K562 (cell line): ENCODE data around the gene POGLUT2. TPM values are rescaled to one million over a fixed set of nuclear protein-coding genes. Genes with fewer than 3 reads are reported as not detected.

ENCODE experiments used
- ATAC-seq: fragments of 200-7000 bp; cut with Tn5 transposase; 3 replicates; pipeline ENCODE4 v1.9.1; 2020; ENCODE audit warnings: moderate library complexity
- BruUV-seq: library from RNA; stranded (reverse); fragments of 400-500 nt; replicated peaks from 2 replicates; lab custom pipeline; 2021; lab: Mats Ljungman, UMichigan
- CTCF ChIA-PET: fragments of 300-600 bp; formaldehyde crosslinking; extraction: SDS; loops from one replicate; lab custom pipeline; 2021; ENCODE audit warnings: low intra/inter-chr PET ratio; lab: Yijun Ruan, JAX
- POLR2A ChIA-PET: fragments of 300-600, 350-650 bp; sonication (Branson Sonifier 250); formaldehyde crosslinking; extraction: SDS; loops from one replicate; lab custom pipeline; 2021; ENCODE audit warnings: antibody characterized with exemption, inconsistent platforms; lab: Yijun Ruan, JAX
- DNase-seq, 4 experiments: peaks; one replicate each; pipeline versions ENCODE4 v3.0.0 to v3.0.0-alpha.2; 2011 to 2018; ENCODE audit warnings: low spot score in 3 of 4, mixed read lengths in 3 of 4; ENCODE audit errors: extremely low read depth in 1 of 4
- FAIRE-seq: peaks from 2 replicates; lab custom pipeline; 2011; peaks lifted over from hg19 to GRCh38; lab: Jason Lieb, UNC
- H2AFZ ChIP-seq: 2 replicates; pipeline ENCODE4 v1.6.0; 2011; ENCODE audit warnings: low read depth, low read length, control low read depth, inconsistent platforms
- H3K27ac ChIP-seq: fragments of 200-600 bp; 3 replicates; pipeline ENCODE4 v1.8.0; 2011; ENCODE audit warnings: low read depth, mild to moderate bottlenecking, control low read depth, inconsistent platforms, low read length, moderate library complexity, mixed read lengths; ENCODE audit errors: extremely low read depth
- H3K27me3 ChIP-seq, 2 experiments: fragments of 300-600 bp in 1 of 2; 2 replicates in 1 of 2; 3 replicates in 1 of 2; pipeline versions ENCODE4 v1.6.0 to v1.8.0; 2011; ENCODE audit warnings: inconsistent platforms in 2 of 2, low read length in 2 of 2, mild to moderate bottlenecking in 1 of 2, mixed read lengths in 1 of 2, moderate library complexity in 1 of 2; ENCODE audit not compliant: control insufficient read depth in 2 of 2, insufficient read depth in 2 of 2
- H3K36me3 ChIP-seq: fragments of 300-600 bp; 3 replicates; pipeline ENCODE4 v1.8.0; 2011; ENCODE audit warnings: mild to moderate bottlenecking, low read length, inconsistent platforms; ENCODE audit not compliant: control insufficient read depth, insufficient read depth
- H3K4me1 ChIP-seq, 2 experiments: fragments of 200-600 bp in 1 of 2; replicated peaks in 1 of 2; 2 replicates in 1 of 2; 3 replicates in 1 of 2; pipeline versions ENCODE4 v1.5.1 to v1.8.0; 2011; ENCODE audit warnings: inconsistent platforms in 2 of 2, low read length in 2 of 2, mild to moderate bottlenecking in 1 of 2, mixed read lengths in 1 of 2, moderate library complexity in 1 of 2; ENCODE audit not compliant: control insufficient read depth in 2 of 2, insufficient read depth in 2 of 2
- H3K4me2 ChIP-seq: 2 replicates; pipeline ENCODE4 v1.6.1; 2011; ENCODE audit warnings: low read length, control low read depth, inconsistent platforms, mixed read lengths; ENCODE audit not compliant: insufficient read depth
- H3K4me3 ChIP-seq: fragments of 200-600 bp; sonication (generic), shearing (Covaris generic); 2 replicates; pipeline ENCODE4 v1.5.1; 2016; ENCODE audit warnings: control low read depth, inconsistent platforms
- H3K79me2 ChIP-seq: fragments of 200-600 bp; 3 replicates; pipeline ENCODE4 v1.8.0; 2011; ENCODE audit warnings: low read length, inconsistent platforms; ENCODE audit not compliant: control insufficient read depth, insufficient read depth
- H3K9ac ChIP-seq, 2 experiments: 2 replicates each; pipeline versions ENCODE4 v1.6.0 to v1.6.1; 2011; ENCODE audit warnings: low read depth in 2 of 2, low read length in 2 of 2, control low read depth in 1 of 2, inconsistent platforms in 1 of 2, mild to moderate bottlenecking in 1 of 2, mixed read lengths in 1 of 2; ENCODE audit not compliant: insufficient read depth in 1 of 2
- H3K9me1 ChIP-seq: one replicate; pipeline ENCODE4 v1.6.0; 2011; ENCODE audit warnings: inconsistent platforms, mild to moderate bottlenecking, low read length, moderate library complexity; ENCODE audit not compliant: control insufficient read depth, insufficient read depth
- H3K9me3 ChIP-seq: replicated peaks from 2 replicates; pipeline ENCODE4 v1.5.1; 2011; ENCODE audit warnings: low read depth, low read length, inconsistent platforms; ENCODE audit not compliant: control insufficient read depth, insufficient read depth
- H4K20me1 ChIP-seq: replicated peaks from 2 replicates; pipeline ENCODE4 v1.6.1; 2011; ENCODE audit warnings: low read length, inconsistent platforms, mixed read lengths; ENCODE audit not compliant: control insufficient read depth, insufficient read depth
- EP300 ChIP-seq: IDR thresholded peaks from 2 replicates; pipeline ENCODE4 v1.6.1; 2012; ENCODE audit warnings: low read length, improper control_type of control experiment
- ETV1 ChIP-seq: fragments of 450-650 bp; conservative IDR thresholded peaks from 2 replicates; pipeline ENCODE4 v1.6.1; 2016; ENCODE audit warnings: missing genetic modification characterization, control low read depth, low read depth, missing compliant biosample characterization
- FOS ChIP-seq: IDR thresholded peaks from 3 replicates; pipeline ENCODE4 v1.6.1; 2011; ENCODE audit not compliant: insufficient read length; ENCODE audit errors: extremely low read depth
- MCM2 ChIP-seq: fragments of 450-650 bp; IDR thresholded peaks from 2 replicates; pipeline ENCODE4 v1.6.1; 2017; ENCODE audit warnings: low read depth, mild to moderate bottlenecking
- MEF2D ChIP-seq: conservative IDR thresholded peaks from 2 replicates; pipeline ENCODE4 v1.6.1; 2016; ENCODE audit warnings: low read depth, missing genetic modification characterization, missing compliant biosample characterization
- NCOA6 ChIP-seq: fragments of 450-650 bp; IDR thresholded peaks from 2 replicates; pipeline ENCODE4 v1.6.1; 2017; ENCODE audit warnings: mild to moderate bottlenecking
- NEUROD1 ChIP-seq: fragments of 150-350 bp; IDR thresholded peaks from 2 replicates; pipeline ENCODE4 v1.6.1; 2014; ENCODE audit warnings: borderline replicate concordance, low read length, low read depth; ENCODE audit not compliant: partially characterized antibody
- NFE2L1 ChIP-seq: fragments of 450-650 bp; IDR thresholded peaks from 2 replicates; pipeline ENCODE4 v1.6.1; 2016; ENCODE audit warnings: missing genetic modification characterization, low read depth, mild to moderate bottlenecking, missing compliant biosample characterization, moderate library complexity, borderline replicate concordance
- NFIC ChIP-seq: fragments of 450-650 bp; IDR thresholded peaks from 2 replicates; pipeline ENCODE4 v1.6.1; 2017; ENCODE audit warnings: mild to moderate bottlenecking, inconsistent platforms
- PBX2 ChIP-seq, 2 experiments: IDR thresholded peaks in 1 of 2; conservative IDR thresholded peaks in 1 of 2; 2 replicates each; pipeline ENCODE4 v1.6.1; 2016; ENCODE audit warnings: low read depth in 2 of 2, mild to moderate bottlenecking in 1 of 2, missing compliant biosample characterization in 1 of 2, missing genetic modification characterization in 1 of 2, moderate library complexity in 1 of 2
- PCBP1 ChIP-seq: fragments of 200-400 bp; formaldehyde crosslinking; IDR thresholded peaks from 2 replicates; pipeline ENCODE4 v1.6.1; 2018; ENCODE audit warnings: mild to moderate bottlenecking, low read depth, low read length; ENCODE audit not compliant: poor library complexity, severe bottlenecking
- TARDBP ChIP-seq: fragments of 450-650 bp; IDR thresholded peaks from 2 replicates; pipeline ENCODE4 v1.6.1; 2016
- XRCC3 ChIP-seq: fragments of 450-650 bp; IDR thresholded peaks from 2 replicates; pipeline ENCODE4 v1.6.1; 2017; ENCODE audit warnings: mild to moderate bottlenecking, moderate library complexity
- ZNF311 ChIP-seq: fragments of 250-450 bp; sonication (Bioruptor Pico); IDR thresholded peaks from 2 replicates; pipeline ENCODE4 v1.4.0; 2020; ENCODE audit warnings: mild to moderate bottlenecking, moderate library complexity
- ZNF384 ChIP-seq: IDR thresholded peaks from 2 replicates; pipeline ENCODE4 v1.6.1; 2012; ENCODE audit warnings: low read depth, low read length, improper control_type of control experiment
- ZNF561 ChIP-seq: fragments of 450-650 bp; formaldehyde crosslinking; conservative IDR thresholded peaks from 2 replicates; pipeline ENCODE4 v1.4.0; 2020; ENCODE audit warnings: mild to moderate bottlenecking, moderate library complexity
- ZNF79 ChIP-seq: fragments of 250-450 bp; sonication (Bioruptor Pico); IDR thresholded peaks from 2 replicates; pipeline ENCODE4 v1.4.0; 2020; ENCODE audit warnings: low read depth, mild to moderate bottlenecking, moderate library complexity
- WGBS: fragments of 100-300 bp; shearing (Covaris generic); methylation state at CpG from one replicate; pipeline ENCODE4 v1.1.6; 2016; ENCODE audit warnings: low coverage, mixed read lengths; ENCODE audit not compliant: insufficient coverage; ENCODE audit errors: missing lambda C conversion rate; 5-methylcytosine and 5-hydroxymethylcytosine counted together
- in situ Hi-C: fragments of 300-500 bp; cut with MboI; formaldehyde crosslinking; loops from 4 replicates; pipeline ENCODE4 v1.15.0; 2018; ENCODE audit warnings: inconsistent platforms, mixed read lengths
- intact Hi-C: fragments of 100-400 bp; cut with micrococcal nuclease; formaldehyde crosslinking; loops from 2 replicates; pipeline ENCODE4 v1.14.2; 2022
- polyA plus RNA-seq, 8 experiments: library from polyadenylated mRNA; depleted of rRNA in 4 of 8; stranded (reverse) in 5 of 8; unstranded in 3 of 8; fragments of >200 nt; fragmentation: Nextera tagmentation in 2 of 8; fragmentation: Illumina TruSeq in 1 of 8; extraction: Ambion mirVana in 2 of 8; extraction: Trizol in 1 of 8; gene quantifications; 2 replicates each; pipeline versions ENCODE4 v1.2.1 to v1.2.3, GENCODE V29; 2011 to 2014; ENCODE audit warnings: inconsistent platforms in 1 of 8, missing spikeins in 1 of 8
- total RNA-seq, 7 experiments: library from RNA; depleted of rRNA in 6 of 7; stranded (reverse); fragments of >200 nt in 6 of 7; fragmentation: Illumina TruSeq in 2 of 7; extraction: Trizol in 2 of 7; gene quantifications; 2 replicates each; pipeline versions ENCODE4 v1.2.1 to v1.2.3, GENCODE V29; 2011 to 2021; ENCODE audit warnings: low replicate concordance in 1 of 7

POGLUT2 gene
- total and polyA plus RNA-seq, 9 of the 15 experiments (the other 6 are each of a cell fraction or from before 2014, with no cell fraction given): 3.8 to 11.8 (median 10.8) TPM

GRCh38 chr13:102799426-102800144 lies 809 bp upstream of the POGLUT2 start:
- Histone ChIP-seq H3K9ac (peak overlapping the region; percentile 79 to 97), H3K4me3 (peak overlapping the region; percentile 76), H3K4me1 (peaks cover 4 to 24% of the 10 kb centered on the region in 2 experiments; a peak in 4 of 5 replicates), H2AFZ (peak overlapping the region; percentile 83), H3K9me3 (no peaks in the 10 kb centered on the region), H3K36me3 (no peaks in the 10 kb centered on the region), H3K4me2 (peak overlapping the region; percentile 93), H3K9me1 (no peaks in the 10 kb centered on the region), H4K20me1 (no peaks in the 10 kb centered on the region), H3K79me2 (peaks cover 36% of the 10 kb centered on the region), H3K27ac (peak overlapping the region; percentile 76), H3K27me3 (no peaks in the 10 kb centered on the region)
- WGBS: 1% methylated on average over 31 of the region's 69 CpGs
- in situ Hi-C loops (no loop called here), intact Hi-C loops (loop anchor here (1.0 to 2.0 kb wide), 2 partner anchors 48 to 203 kb away; partner anchors contain the start of gene TPP2)
- POLR2A ChIA-PET: interaction anchor here (0.6 to 0.8 kb wide), 2 partner anchors 20 to 1972 kb away, joined by 3 read pairs; no protein-coding TSS in a partner anchor
- FAIRE-seq (no peak), DNase-seq (peak; percentile 22 to 37 (median 26)), ATAC-seq (peak; percentile 50)
- CTCF ChIA-PET: interaction anchor here (0.7 kb wide), 1 partner anchor 219 kb away, joined by 4 read pairs; no protein-coding TSS in a partner anchor
- BruUV-seq: no TSS peak
- TF ChIP-seq TARDBP (no peak), ETV1 (no peak), NFIC (peak; percentile 86), PCBP1 (peak; percentile 9), MEF2D (tag) (no peak), ZNF561 (no peak), PBX2 (CRISPR knock-in tag; IDR thresholded peaks at IDR 0.05; ENCODE audit: low read depth) (no peak), PBX2 (tag; conservative IDR thresholded peaks at IDR 0.05; ENCODE audit: low read depth) (no peak), ZNF311 (CRISPR knock-in tag) (no peak), NFE2L1 (no peak), NEUROD1 (no peak), MCM2 (no peak), XRCC3 (no peak), EP300 (no peak), ZNF79 (no peak), FOS (no peak), NCOA6 (peak; percentile 46; the same call in 1 of the 2 replicates), ZNF384 (no peak)
